Natural killer cell (primary cell): ENCODE results near the gene EHBP1L1. TPM values are rescaled to one million over a fixed set of nuclear protein-coding genes. Genes with fewer than 3 reads are reported as not detected.

Source experiments
- ATAC-seq, 3 donors: fragments of 150-1000 bp in 2 of 3; fragments of 200-7000 bp in 1 of 3; cut with Tn5 transposase; 1 replicate in 1 of 3; 2 replicates in 2 of 3; pipeline ENCODE4 v1.10.0; 2021; ENCODE audit warnings: mild to moderate bottlenecking in 2 of 3, moderate library complexity in 2 of 3
- DNase-seq, 2 donors: peaks; one replicate each; pipeline versions ENCODE4 v3.0.0 to v3.0.0-alpha.2; 2013 to 2021; ENCODE audit warnings: mixed read lengths in 1 of 2
- H3K27ac ChIP-seq: one replicate; pipeline ENCODE4 v1.5.1; 2013; ENCODE audit warnings: mild to moderate bottlenecking, low read length
- H3K27me3 ChIP-seq: one replicate; pipeline ENCODE4 v1.6.1; 2013; ENCODE audit warnings: low read length; ENCODE audit not compliant: control insufficient read depth, insufficient read depth
- H3K36me3 ChIP-seq: one replicate; pipeline ENCODE4 v1.6.1; 2013; ENCODE audit warnings: low read length; ENCODE audit not compliant: control insufficient read depth, insufficient read depth
- H3K4me1 ChIP-seq: one replicate; pipeline ENCODE4 v1.6.1; 2013; ENCODE audit warnings: low read length; ENCODE audit not compliant: control insufficient read depth, insufficient read depth
- H3K4me3 ChIP-seq: one replicate; pipeline ENCODE4 v1.5.1; 2013; ENCODE audit warnings: low read length
- H3K9me3 ChIP-seq: one replicate; pipeline ENCODE4 v1.6.1; 2013; ENCODE audit warnings: low read length; ENCODE audit not compliant: control insufficient read depth, insufficient read depth
- H3K27ac Mint-ChIP-seq, 2 donors: one replicate each; pipeline ENCODE4 v1.8.0; 2022; ENCODE audit warnings: mild to moderate bottlenecking in 2 of 2, mixed read lengths in 2 of 2, moderate library complexity in 1 of 2
- H3K27me3 Mint-ChIP-seq, 2 donors: one replicate each; pipeline ENCODE4 v1.8.0; 2022; ENCODE audit warnings: low read depth in 2 of 2, mixed read lengths in 2 of 2
- H3K36me3 Mint-ChIP-seq: one replicate; pipeline ENCODE4 v1.8.0; 2022; ENCODE audit warnings: mixed read lengths
- H3K4me1 Mint-ChIP-seq, 2 donors: one replicate each; pipeline ENCODE4 v1.8.0; 2022; ENCODE audit warnings: mixed read lengths in 2 of 2
- H3K4me3 Mint-ChIP-seq: one replicate; pipeline ENCODE4 v1.8.0; 2022; ENCODE audit warnings: mild to moderate bottlenecking, moderate library complexity, mixed read lengths
- H3K9me3 Mint-ChIP-seq, 2 donors: one replicate each; pipeline ENCODE4 v1.8.0; 2022; ENCODE audit warnings: mixed read lengths in 2 of 2
- CTCF ChIP-seq: fragments of 200-600 bp; IDR thresholded peaks from one replicate; pipeline ENCODE4 v1.8.0; 2022; ENCODE audit warnings: antibody characterized with exemption
- WGBS: methylation state at CpG from one replicate; pipeline ENCODE4 v1.1.7; 2013; ENCODE audit warnings: missing lambda C conversion rate; ENCODE audit not compliant: insufficient coverage; 5-methylcytosine and 5-hydroxymethylcytosine counted together
- intact Hi-C: fragments of 100-400 bp; cut with micrococcal nuclease; formaldehyde crosslinking; loops from one replicate; pipeline ENCODE4 v1.14.2; 2022
- total RNA-seq, 4 donors: library from RNA; stranded (reverse); fragments of 120-200 nt in 1 of 4; gene quantifications; one replicate each; pipeline versions ENCODE4 v1.2.3 to v1.2.4, GENCODE V29; 2013 to 2022

The EHBP1L1 gene
- total RNA-seq, 3 donors from 2014 or later (not counting 1 experiment from before 2014, with no cell fraction given), result 129 to 137 (median 135) TPM

- peaks cover 60% of the 10 kb centered on the region for H3K36me3 ChIP-seq
- Mint-ChIP-seq H3K4me3 (peak overlapping the region; percentile 95), H3K27me3 (no peaks in the 10 kb centered on the region), H3K9me3 (no peaks in the 10 kb centered on the region), H3K4me1 (peaks cover 54 to 70% of the 10 kb centered on the region in 2 donors), H3K27ac (peak overlapping the region; percentile 98 to 99), H3K36me3 (no peaks in the 10 kb centered on the region)
- peaks cover 77% of the 10 kb centered on the region for H3K4me1 ChIP-seq
- intact Hi-C loops, result loop anchor here (1.0 to 2.0 kb wide), 2 partner anchors 12 to 70 kb away; partner anchors contain the start of gene ZNRD2
- no peaks in the 10 kb centered on the region for H3K9me3 ChIP-seq
- ATAC-seq (peak; percentile 7 to 41 (median 7)), DNase-seq (peak; percentile 61 to 70)
- no peaks in the 10 kb centered on the region for H3K27me3 ChIP-seq
- no peak for TF ChIP-seq CTCF
- H3K4me3 ChIP-seq, result peak overlapping the region; percentile 57
- peak overlapping the region; percentile 98 for H3K27ac ChIP-seq
- 1% methylated on average over 35 of the region's 35 CpGs for WGBS
Measured at GRCh38 chr11:65640483-65641296, 64.8 kb downstream of the EHBP1L1 start.

GRCh38 chr11:65641297-65642013 is 65.6 kb downstream of the EHBP1L1 start:
- ATAC-seq (no peak), DNase-seq (peak in 1 of 2 donors; percentile 35)
- no peaks in the 10 kb centered on the region for H3K27me3 Mint-ChIP-seq
- 37% methylated on average over 16 of the region's 16 CpGs for WGBS
- TF ChIP-seq CTCF, result no peak
- H3K4me1 ChIP-seq, result peaks cover 75% of the 10 kb centered on the region
- peak overlapping the region; percentile 57 for H3K4me3 ChIP-seq
- no peaks in the 10 kb centered on the region for H3K9me3 Mint-ChIP-seq
- H3K36me3 ChIP-seq, result peaks cover 59% of the 10 kb centered on the region
- intact Hi-C loops, result loop anchor here (2.0 kb wide), 1 partner anchor 71 kb away; the partner anchor contains the start of gene ZNRD2
- H3K4me3 Mint-ChIP-seq, result peak overlapping the region; percentile 95
- H3K4me1 Mint-ChIP-seq, result peaks cover 56 to 72% of the 10 kb centered on the region in 2 donors
- H3K27ac Mint-ChIP-seq, result peak overlapping the region; percentile 98 to 99
- H3K36me3 Mint-ChIP-seq, result no peaks in the 10 kb centered on the region
- peak overlapping the region; percentile 98 for H3K27ac ChIP-seq
- no peaks in the 10 kb centered on the region for H3K27me3 ChIP-seq
- no peaks in the 10 kb centered on the region for H3K9me3 ChIP-seq

Other genes starting within 250 kb of the EHBP1L1 start
- gene DPF2, start 242.2 kb upstream of the EHBP1L1 start, total RNA-seq, result 100 to 1,000 TPM in 1 of 3 donors, 10 to 100 TPM in 2; 69.6 to 102 (median 89.1) TPM
- 1 to 10 TPM in 2 of 3 donors, under 1 TPM in 1; 0.70 to 2.2 (median 1.2) TPM for gene TIGD3, start 221.3 kb upstream of the EHBP1L1 start, total RNA-seq
- gene SLC25A45, start 193.4 kb upstream of the EHBP1L1 start, total RNA-seq, result 10 to 100 TPM; 50.9 to 61.1 (median 61.0) TPM
- gene FRMD8, start 189.4 kb upstream of the EHBP1L1 start, total RNA-seq, result 10 to 100 TPM; 45.6 to 58.4 (median 57.7) TPM
- gene NEAT1, start 153.3 kb upstream of the EHBP1L1 start, total RNA-seq, result 1,000 to 10,000 TPM; 1,031 to 1,768 (median 1,493) TPM
- over 10,000 TPM; 32,911 to 36,726 (median 33,502) TPM for gene MALAT1, start 77.0 kb upstream of the EHBP1L1 start, total RNA-seq
- 10 to 100 TPM; 61.7 to 79.9 (median 71.3) TPM for gene SCYL1, start 51.0 kb upstream of the EHBP1L1 start, total RNA-seq
- gene LTBP3, start 17.7 kb upstream of the EHBP1L1 start, total RNA-seq, result 100 to 1,000 TPM; 121 to 155 (median 140) TPM
- gene ZNRD2, start 5.6 kb upstream of the EHBP1L1 start, total RNA-seq, result 10 to 100 TPM; 40.9 to 64.1 (median 60.0) TPM
- gene FAM89B, start 3.5 kb upstream of the EHBP1L1 start, total RNA-seq, result 10 to 100 TPM; 41.4 to 52.4 (median 44.6) TPM
- 10 to 100 TPM in 1 of 3 donors, 1 to 10 TPM in 2; 6.3 to 11.2 (median 7.1) TPM for gene KCNK7, start 19.7 kb downstream of the EHBP1L1 start, total RNA-seq
- gene MAP3K11, start 38.2 kb downstream of the EHBP1L1 start, total RNA-seq, result 10 to 100 TPM; 85.3 to 94.5 (median 94.0) TPM
- gene PCNX3, start 39.7 kb downstream of the EHBP1L1 start, total RNA-seq, result 100 to 1,000 TPM; 101 to 105 (median 102) TPM
- 100 to 1,000 TPM; 520 to 776 (median 743) TPM for gene SIPA1, start 62.0 kb downstream of the EHBP1L1 start, total RNA-seq
- 100 to 1,000 TPM; 319 to 380 (median 338) TPM for gene RELA, start 86.9 kb downstream of the EHBP1L1 start, total RNA-seq
- 100 to 1,000 TPM; 140 to 155 (median 146) TPM for gene KAT5, start 136.2 kb downstream of the EHBP1L1 start, total RNA-seq
- gene RNASEH2C, start 144.7 kb downstream of the EHBP1L1 start, total RNA-seq, result 10 to 100 TPM; 34.6 to 45.6 (median 38.5) TPM
- 10 to 100 TPM; 13.9 to 22.5 (median 21.3) TPM for gene AP5B1, start 204.9 kb downstream of the EHBP1L1 start, total RNA-seq
- gene OVOL1, start 211.0 kb downstream of the EHBP1L1 start, total RNA-seq, result under 1 TPM in 2 of 3 donors, not detected in 1; 0.11 to 0.12 TPM